Tibial nerve (tissue), 4 donors: Measurements from ENCODE around the gene XPC. TPM values are rescaled to one million over a fixed set of nuclear protein-coding genes. Genes with fewer than 3 reads are reported as not detected.

ENCODE experiments used
- DNase-seq, 2 donors: peaks; one replicate each; pipeline ENCODE4 v3.0.0-alpha.2; 2019; ENCODE audit warnings: low spot score in 2 of 2
- H3K27ac ChIP-seq, 4 donors: fragments of 200-600 bp; sonication (generic) in 3 of 4; one replicate each; pipeline ENCODE4 v1.5.1; 2017 to 2019; ENCODE audit warnings: mild to moderate bottlenecking in 1 of 4
- H3K27me3 ChIP-seq, 2 donors: fragments of 200-600 bp; sonication (generic) in 1 of 2; one replicate each; pipeline versions ENCODE4 v1.5.1 to v1.6.0; 2017 to 2019
- H3K36me3 ChIP-seq, 3 donors: fragments of 200-600 bp; sonication (generic); one replicate each; pipeline ENCODE4 v1.5.1; 2018 to 2019
- H3K4me1 ChIP-seq, 4 donors: fragments of 200-600 bp; sonication (generic) in 3 of 4; one replicate each; pipeline ENCODE4 v1.5.1; 2017 to 2019
- H3K4me3 ChIP-seq, 4 donors: fragments of 200-600 bp; sonication (generic) in 3 of 4; one replicate each; pipeline ENCODE4 v1.5.1; 2017 to 2019; ENCODE audit warnings: mild to moderate bottlenecking in 1 of 4, moderate library complexity in 1 of 4
- H3K9me3 ChIP-seq, 4 donors: fragments of 200-600 bp; sonication (generic) in 3 of 4; one replicate each; pipeline ENCODE4 v1.5.1; 2017 to 2019
- CTCF ChIP-seq, 5 experiments: fragments of 200-600 bp in 3 of 5; fragments of 450-650 bp in 2 of 5; sonication (generic) in 3 of 5; IDR thresholded peaks; one replicate each; pipeline ENCODE4 v1.5.1; 2016 to 2019; ENCODE audit warnings: antibody characterized with exemption in 5 of 5, mild to moderate bottlenecking in 3 of 5, moderate library complexity in 2 of 5
- EP300 ChIP-seq, 2 donors: sonication (generic); formaldehyde crosslinking; IDR thresholded peaks; one replicate each; pipeline ENCODE4 v1.6.1; 2017; ENCODE audit warnings: antibody characterized with exemption in 2 of 2, mild to moderate bottlenecking in 1 of 2
- POLR2A ChIP-seq, 2 donors: fragments of 450-650 bp; IDR thresholded peaks; one replicate each; pipeline ENCODE4 v1.6.1; 2017; ENCODE audit warnings: antibody characterized with exemption in 2 of 2, mild to moderate bottlenecking in 2 of 2, moderate library complexity in 2 of 2
- WGBS, 2 donors: methylation state at CpG; one replicate each; pipeline ENCODE4 v1.1.5; 2018; 5-methylcytosine and 5-hydroxymethylcytosine counted together
- total RNA-seq, 4 donors: library from RNA; depleted of rRNA; stranded (reverse); fragments of >200 nt; gene quantifications; one replicate each; pipeline ENCODE4 v1.1.0, GENCODE V29; 2016

XPC gene
- total RNA-seq, 4 donors from 2014 or later: 47.7 to 77.1 (median 61.3) TPM

DNA sequence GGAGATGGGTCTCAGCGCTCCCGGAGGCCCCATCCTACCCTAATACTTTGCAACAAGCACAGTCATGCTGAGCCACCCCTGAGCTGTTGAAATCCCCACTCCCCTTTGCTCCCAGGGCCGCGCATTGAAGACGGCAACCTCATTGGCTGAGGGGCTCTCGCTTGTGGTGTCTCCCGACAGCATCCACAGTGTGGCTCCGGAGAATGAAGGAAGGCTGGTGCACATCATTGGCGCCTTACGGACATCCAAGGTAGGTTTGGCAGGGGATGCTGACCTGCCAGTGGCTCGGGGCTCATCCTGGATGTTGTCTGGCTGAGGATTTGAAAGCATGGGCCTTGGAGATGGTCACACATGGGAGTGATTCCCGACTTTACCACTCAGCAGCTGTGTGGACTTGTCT lies 47.7 kb downstream of the XPC start:
- Histone ChIP-seq H3K4me1 (peaks cover 3 to 25% (median 18%) of the 10 kb centered on the region in 4 donors), H3K9me3 (no peaks in the 10 kb centered on the region), H3K27me3 (no peaks in the 10 kb centered on the region), H3K36me3 (peaks cover 7 to 81% (median 34%) of the 10 kb centered on the region in 3 donors), H3K27ac (no peak overlapping the region), H3K4me3 (no peak overlapping the region)
- TF ChIP-seq EP300 (IDR thresholded peaks at IDR 0.05) (no peak), CTCF (IDR thresholded peaks at IDR 0.05) (no peak), POLR2A (IDR thresholded peaks at IDR 0.05) (no peak)
- DNase-seq: no peak
- 93 to 95% methylated on average over 12 of the region's 12 CpGs for WGBS, 2 donors

DNA sequence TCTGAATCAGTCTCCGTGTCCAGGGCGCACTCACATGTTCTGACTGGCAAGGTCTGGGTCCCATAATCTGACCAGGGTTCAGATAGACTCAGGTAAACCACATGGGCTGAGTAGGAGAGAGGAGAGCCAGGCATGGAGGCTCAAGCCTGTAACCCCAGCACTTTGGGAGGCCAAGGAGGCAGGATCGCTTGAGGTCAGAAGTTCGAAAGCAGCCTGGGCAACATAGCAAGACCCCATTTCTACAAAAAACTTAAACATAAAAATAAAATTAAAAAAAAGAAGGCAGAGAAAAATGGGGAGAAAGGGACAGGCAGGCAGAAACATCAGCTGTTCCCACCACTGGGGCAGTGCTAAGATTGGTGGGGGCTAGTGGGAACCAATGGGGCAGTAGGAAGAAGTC lies 48.2 kb downstream of the XPC start:
- H3K9me3 ChIP-seq: no peaks in the 10 kb centered on the region
- peaks cover 7 to 76% (median 30%) of the 10 kb centered on the region in 3 donors for H3K36me3 ChIP-seq
- no peak overlapping the region for H3K4me3 ChIP-seq
- DNase-seq: no peak
- WGBS, 2 donors: 97 to 100% methylated on average over 4 of the region's 4 CpGs
- H3K4me1 ChIP-seq: peaks cover 3 to 27% (median 19%) of the 10 kb centered on the region in 4 donors
- no peaks in the 10 kb centered on the region for H3K27me3 ChIP-seq
- no peak overlapping the region for H3K27ac ChIP-seq
- TF ChIP-seq CTCF (IDR thresholded peaks at IDR 0.05) (no peak), EP300 (IDR thresholded peaks at IDR 0.05) (no peak), POLR2A (IDR thresholded peaks at IDR 0.05) (no peak)

DNA sequence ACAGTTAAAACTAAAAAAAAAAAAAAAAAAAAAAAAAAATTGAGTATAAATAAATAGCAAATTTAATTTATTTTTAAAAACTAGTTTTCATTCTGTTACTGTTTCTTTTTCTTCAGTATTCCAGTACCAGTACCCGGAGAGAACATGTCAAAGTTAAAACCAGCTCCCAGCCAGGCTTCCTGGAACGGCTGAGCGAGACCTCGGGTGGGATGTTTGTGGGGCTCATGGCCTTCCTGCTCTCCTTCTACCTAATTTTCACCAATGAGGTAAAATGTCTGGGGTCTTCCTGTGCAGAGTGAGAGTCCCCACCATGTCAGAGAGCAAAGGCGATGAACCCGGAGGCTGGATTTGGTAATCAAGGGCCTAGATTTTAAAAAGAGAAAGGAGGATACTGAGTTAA lies 49.1 kb downstream of the XPC start:
- WGBS, 2 donors: 95 to 97% methylated on average over 6 of the region's 6 CpGs
- no peak for DNase-seq
- no peaks in the 10 kb centered on the region for H3K9me3 ChIP-seq
- no peaks in the 10 kb centered on the region for H3K27me3 ChIP-seq
- no peak overlapping the region for H3K4me3 ChIP-seq
- H3K4me1 ChIP-seq: peaks cover 3 to 27% (median 19%) of the 10 kb centered on the region in 4 donors
- TF ChIP-seq POLR2A (IDR thresholded peaks at IDR 0.05) (no peak), CTCF (IDR thresholded peaks at IDR 0.05) (no peak), EP300 (IDR thresholded peaks at IDR 0.05) (no peak)
- peaks cover 7 to 67% (median 21%) of the 10 kb centered on the region in 3 donors for H3K36me3 ChIP-seq
- no peak overlapping the region for H3K27ac ChIP-seq

DNA sequence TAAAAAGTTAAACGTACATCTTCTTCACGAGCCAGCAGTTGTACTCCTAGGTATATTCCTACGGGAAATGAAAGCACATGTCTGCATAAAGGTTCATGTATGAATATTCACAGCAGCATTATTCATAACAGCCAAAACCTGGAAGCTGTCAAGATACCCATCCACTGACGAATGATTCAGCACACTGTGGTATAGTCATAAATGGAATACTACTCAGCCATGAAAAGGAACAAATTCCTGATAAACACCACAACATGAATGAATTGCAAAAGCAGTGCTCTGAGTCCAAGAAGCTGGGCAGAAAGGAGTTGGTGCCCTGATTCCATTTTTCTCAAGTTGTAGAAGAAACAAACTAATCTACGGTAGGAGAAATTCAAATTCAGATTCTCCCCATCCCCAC lies 49.7 kb downstream of the XPC start:
- Histone ChIP-seq H3K27me3 (no peaks in the 10 kb centered on the region), H3K36me3 (peaks cover 7 to 61% (median 17%) of the 10 kb centered on the region in 3 donors), H3K4me3 (no peak overlapping the region), H3K9me3 (no peaks in the 10 kb centered on the region), H3K27ac (no peak overlapping the region), H3K4me1 (peaks cover 3 to 30% (median 22%) of the 10 kb centered on the region in 4 donors)
- no peak for TF ChIP-seq POLR2A (IDR thresholded peaks at IDR 0.05)
- TF ChIP-seq CTCF (IDR thresholded peaks at IDR 0.05): no peak
- no peak for TF ChIP-seq EP300 (IDR thresholded peaks at IDR 0.05)
- DNase-seq: no peak
- 94 to 95% methylated on average over 5 of the region's 5 CpGs for WGBS, 2 donors

GRCh38 chr3:14127516-14128161 lies 50.8 kb downstream of the XPC start:
- H3K9me3 ChIP-seq: no peaks in the 10 kb centered on the region
- TF ChIP-seq CTCF (IDR thresholded peaks at IDR 0.05) (no peak), POLR2A (IDR thresholded peaks at IDR 0.05) (no peak), EP300 (IDR thresholded peaks at IDR 0.05) (no peak)
- DNase-seq: no peak
- peak overlapping the region in 2 of 4 donors; percentile 36 to 90 for H3K27ac ChIP-seq
- WGBS, 2 donors: 88 to 89% methylated on average over 12 of the region's 12 CpGs
- peaks cover 2 to 50% (median 8%) of the 10 kb centered on the region in 3 donors for H3K36me3 ChIP-seq
- H3K4me3 ChIP-seq: no peak overlapping the region
- H3K4me1 ChIP-seq: peaks cover 3 to 41% (median 27%) of the 10 kb centered on the region in 4 donors
- H3K27me3 ChIP-seq: no peaks in the 10 kb centered on the region
